Measurements from ENCODE around the gene BEAN1.

The BEAN1 gene

GRCh38 chr16:66416939-66417700 is 10.0 kb upstream of the BEAN1 start:
- in situ Hi-C loops (cut with MboI; ENCODE audit: low sequenced_read_pairs) = no loop called here

GRCh38 chr16:66418165-66418962 is 8.7 kb upstream of the BEAN1 start:
- in situ Hi-C loops (cut with MboI; ENCODE audit: low sequenced_read_pairs) = no loop called here

- in situ Hi-C loops (cut with MboI; ENCODE audit: low sequenced_read_pairs) = no loop called here
Measured at GRCh38 chr16:66419527-66419926, 7.6 kb upstream of the BEAN1 start.

- in situ Hi-C loops (cut with MboI; ENCODE audit: low sequenced_read_pairs) = no loop called here
Measured at GRCh38 chr16:66420396-66420795, 6.7 kb upstream of the BEAN1 start.

GRCh38 chr16:66421891-66422290 is 5.2 kb upstream of the BEAN1 start:
- in situ Hi-C loops (cut with MboI; ENCODE audit: low sequenced_read_pairs) = no loop called here

- in situ Hi-C loops (cut with MboI; ENCODE audit: low sequenced_read_pairs) = no loop called here
Measured at GRCh38 chr16:66422366-66422765, 4.7 kb upstream of the BEAN1 start.

- in situ Hi-C loops (cut with MboI; ENCODE audit: low sequenced_read_pairs) = no loop called here
Measured at GRCh38 chr16:66423177-66423576, 3.9 kb upstream of the BEAN1 start.

- in situ Hi-C loops (cut with MboI; ENCODE audit: low sequenced_read_pairs) = no loop called here
Measured at GRCh38 chr16:66425651-66426050, 1.4 kb upstream of the BEAN1 start.

- in situ Hi-C loops (cut with MboI; ENCODE audit: low sequenced_read_pairs) = no loop called here
Measured at GRCh38 chr16:66426112-66427035, 721 bp upstream of the BEAN1 start.

GRCh38 chr16:66427871-66428681 is 981 bp downstream of the BEAN1 start:
- in situ Hi-C loops (cut with MboI; ENCODE audit: low sequenced_read_pairs) = no loop called here

- in situ Hi-C loops (cut with MboI; ENCODE audit: low sequenced_read_pairs) = no loop called here
Measured at GRCh38 chr16:66428682-66429251, 1.7 kb downstream of the BEAN1 start.

GRCh38 chr16:66429290-66429962 is 2.3 kb downstream of the BEAN1 start:
- in situ Hi-C loops (cut with MboI; ENCODE audit: low sequenced_read_pairs) = no loop called here

GRCh38 chr16:66430214-66430613 is 3.1 kb downstream of the BEAN1 start:
- in situ Hi-C loops (cut with MboI; ENCODE audit: low sequenced_read_pairs) = no loop called here

- in situ Hi-C loops (cut with MboI; ENCODE audit: low sequenced_read_pairs) = no loop called here
Measured at GRCh38 chr16:66431760-66432159, 4.7 kb downstream of the BEAN1 start.

- in situ Hi-C loops (cut with MboI; ENCODE audit: low sequenced_read_pairs) = no loop called here
Measured at GRCh38 chr16:66432429-66432828, 5.3 kb downstream of the BEAN1 start.

- in situ Hi-C loops (cut with MboI; ENCODE audit: low sequenced_read_pairs) = no loop called here
Measured at GRCh38 chr16:66434619-66435430, 7.7 kb downstream of the BEAN1 start.

GRCh38 chr16:66435896-66436295 is 8.8 kb downstream of the BEAN1 start:
- in situ Hi-C loops (cut with MboI; ENCODE audit: low sequenced_read_pairs) = no loop called here

- in situ Hi-C loops (cut with MboI; ENCODE audit: low sequenced_read_pairs) = no loop called here
Measured at GRCh38 chr16:66437391-66437945, 10.4 kb downstream of the BEAN1 start.

Measured in HL-60/S4 treated with phorbol 12-myristate 13-acetate at 8.2 ng/mL for 4 days and 3 days (cell line).